Epithelial cell of esophagus (primary cell): ENCODE results near the gene HNRNPLL.
"Not testable (repeated sequence)": the region's sequence is repeated elsewhere in the genome, so short reads cannot be mapped to it uniquely, and the experiment has no call there.

Experiments used
- DNase-seq: peaks from one replicate; pipeline ENCODE4 v3.0.0; 2010; ENCODE audit warnings: low read depth
- H3K4me3 ChIP-seq: 2 replicates; pipeline ENCODE4 v1.5.1; 2011; ENCODE audit warnings: mild to moderate bottlenecking, low read length, control low read depth
- TF ChIP-seq, protein P1 (sequence below): IDR thresholded peaks from 2 replicates; pipeline ENCODE4 v1.5.1; 2011; ENCODE audit warnings: low read depth, mild to moderate bottlenecking, low read length, control low read depth, inconsistent platforms; ENCODE audit not compliant: insufficient read depth; ENCODE audit errors: missing control alignments

Gene HNRNPLL

DNA sequence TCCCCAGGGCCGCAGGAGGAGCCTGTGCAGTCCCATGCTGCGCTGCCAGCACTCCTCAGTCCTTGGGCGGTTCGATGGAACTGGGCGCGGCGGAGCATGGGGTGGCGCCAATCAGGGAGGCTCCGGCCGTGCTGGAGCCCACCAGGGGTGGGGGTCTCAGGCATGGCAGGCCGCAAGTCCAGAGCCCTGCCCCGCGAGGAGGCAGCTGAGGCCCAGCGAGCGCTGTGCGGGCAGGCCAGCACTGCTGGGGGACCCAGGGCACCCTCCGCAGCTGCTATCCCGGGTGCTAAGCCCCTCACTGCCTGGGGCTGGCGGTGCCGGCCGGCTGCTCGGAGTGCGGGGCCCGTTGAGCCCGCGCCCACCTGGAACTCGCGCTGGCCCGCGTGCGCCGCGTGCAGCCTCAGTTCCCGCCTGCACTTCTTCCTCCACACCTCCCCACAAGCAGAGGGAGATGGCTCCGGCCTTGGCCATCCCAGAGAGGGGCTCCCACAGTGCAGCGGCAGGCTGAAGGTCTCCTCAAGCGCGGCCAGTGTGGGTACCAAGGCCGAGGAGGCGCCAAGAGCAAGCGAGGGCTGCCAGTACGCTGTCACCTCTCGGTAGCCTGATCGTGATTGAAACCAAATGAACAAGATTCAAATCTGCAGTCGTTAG, 40.4 kb upstream of the HNRNPLL start:
- TF ChIP-seq, protein P1, sequence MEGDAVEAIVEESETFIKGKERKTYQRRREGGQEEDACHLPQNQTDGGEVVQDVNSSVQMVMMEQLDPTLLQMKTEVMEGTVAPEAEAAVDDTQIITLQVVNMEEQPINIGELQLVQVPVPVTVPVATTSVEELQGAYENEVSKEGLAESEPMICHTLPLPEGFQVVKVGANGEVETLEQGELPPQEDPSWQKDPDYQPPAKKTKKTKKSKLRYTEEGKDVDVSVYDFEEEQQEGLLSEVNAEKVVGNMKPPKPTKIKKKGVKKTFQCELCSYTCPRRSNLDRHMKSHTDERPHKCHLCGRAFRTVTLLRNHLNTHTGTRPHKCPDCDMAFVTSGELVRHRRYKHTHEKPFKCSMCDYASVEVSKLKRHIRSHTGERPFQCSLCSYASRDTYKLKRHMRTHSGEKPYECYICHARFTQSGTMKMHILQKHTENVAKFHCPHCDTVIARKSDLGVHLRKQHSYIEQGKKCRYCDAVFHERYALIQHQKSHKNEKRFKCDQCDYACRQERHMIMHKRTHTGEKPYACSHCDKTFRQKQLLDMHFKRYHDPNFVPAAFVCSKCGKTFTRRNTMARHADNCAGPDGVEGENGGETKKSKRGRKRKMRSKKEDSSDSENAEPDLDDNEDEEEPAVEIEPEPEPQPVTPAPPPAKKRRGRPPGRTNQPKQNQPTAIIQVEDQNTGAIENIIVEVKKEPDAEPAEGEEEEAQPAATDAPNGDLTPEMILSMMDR, result no peak

DNA sequence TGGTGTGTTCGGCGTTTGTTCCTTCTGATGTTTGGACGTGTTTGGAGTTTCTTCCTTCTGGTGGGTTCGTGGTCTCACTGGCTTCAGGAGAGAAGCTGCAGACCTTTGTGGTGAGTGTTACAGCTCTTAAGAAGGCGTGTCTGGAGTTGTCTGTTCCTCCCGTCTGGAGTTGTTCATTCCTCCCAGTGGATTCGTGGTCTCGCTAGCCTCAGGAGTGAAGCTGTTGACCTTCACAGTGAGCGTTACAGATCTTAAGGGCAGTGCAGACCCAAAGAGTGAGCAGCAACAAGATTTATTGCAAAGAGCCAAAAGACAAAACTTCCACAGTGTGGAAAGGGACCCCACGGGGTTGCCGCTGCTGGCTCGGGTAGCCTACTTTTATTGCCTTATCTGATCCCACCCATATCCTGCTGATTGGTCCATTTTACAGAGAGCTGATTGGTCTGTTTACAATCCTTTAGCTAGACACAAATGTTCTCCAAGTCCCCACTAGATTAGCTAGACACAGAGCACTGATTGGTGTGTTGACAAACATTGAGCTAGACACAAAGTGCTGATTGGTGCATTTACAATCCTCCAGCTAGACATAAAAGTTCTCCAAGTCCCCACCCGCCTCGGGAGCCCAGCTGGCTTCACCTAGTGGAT, 39.8 kb upstream of the HNRNPLL start:
- not testable (repeated sequence) for H3K4me3 ChIP-seq, DNase-seq

More for the DNA sequence above, 40.4 kb upstream of the HNRNPLL start:
- no peak overlapping the region for H3K4me3 ChIP-seq
- DNase-seq, result no peak

DNA sequence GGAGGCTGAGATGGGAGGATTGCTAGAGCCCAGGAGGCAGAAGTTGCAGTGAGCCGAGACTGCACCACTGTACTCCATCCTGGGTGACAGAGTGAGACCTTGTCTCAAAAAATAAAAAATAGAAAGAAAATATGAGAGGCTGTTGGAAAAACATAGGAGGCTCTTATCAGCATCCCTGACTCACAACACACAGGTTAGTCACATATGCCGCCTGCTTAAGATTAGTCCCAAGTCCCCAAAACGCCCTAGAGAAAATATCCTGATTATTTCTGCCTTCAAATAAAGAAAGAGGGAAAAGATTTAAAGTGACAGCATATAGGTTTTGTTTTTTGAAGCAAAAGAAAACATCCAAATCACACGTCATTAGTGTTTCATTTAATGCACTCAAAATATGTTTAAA, 33.3 kb upstream of the HNRNPLL start:
- TF ChIP-seq, protein P1, result no peak
- DNase-seq, result no peak
- no peak overlapping the region for H3K4me3 ChIP-seq

DNA sequence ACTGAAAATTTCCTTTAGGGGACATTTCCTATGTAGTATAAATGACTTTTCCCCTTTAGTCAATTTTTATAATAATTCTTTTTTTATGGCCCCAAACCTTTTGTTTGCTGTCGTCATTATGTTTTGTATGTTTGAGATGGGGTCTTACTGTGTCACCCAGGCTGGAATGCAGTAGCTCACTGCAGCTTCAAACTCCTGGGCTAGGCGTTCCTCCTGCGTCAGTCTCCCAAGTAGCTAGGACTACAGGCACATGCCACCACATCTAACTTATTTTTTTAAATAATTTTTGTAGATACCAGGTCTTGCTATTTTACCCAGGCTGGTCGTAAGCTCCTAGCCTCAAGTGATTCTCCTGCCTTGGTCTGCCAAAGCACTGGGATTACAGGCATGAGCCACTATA, 32.4 kb upstream of the HNRNPLL start:
- TF ChIP-seq, protein P1, result no peak
- H3K4me3 ChIP-seq, result no peak overlapping the region
- DNase-seq, result no peak

DNA sequence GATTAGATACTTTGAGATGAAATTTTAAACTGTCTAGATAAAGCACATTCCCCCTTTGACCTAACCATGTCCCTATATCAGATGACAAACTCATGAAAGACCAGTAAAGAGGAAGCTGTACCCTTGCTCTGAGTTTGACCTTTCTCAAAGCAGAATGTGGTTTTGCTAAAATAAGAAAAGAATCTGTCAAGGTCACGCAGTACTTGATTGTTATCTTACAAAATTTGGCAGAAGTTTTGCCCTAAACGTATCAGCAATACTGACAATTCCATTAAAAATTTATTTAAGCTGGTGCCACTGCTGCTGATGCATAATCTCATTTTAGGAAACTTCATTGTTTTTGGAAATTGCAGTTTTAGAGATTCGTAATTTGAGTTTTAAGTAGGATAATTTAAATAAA, 32.0 kb upstream of the HNRNPLL start:
- no peak for DNase-seq
- TF ChIP-seq, protein P1, result no peak

DNA sequence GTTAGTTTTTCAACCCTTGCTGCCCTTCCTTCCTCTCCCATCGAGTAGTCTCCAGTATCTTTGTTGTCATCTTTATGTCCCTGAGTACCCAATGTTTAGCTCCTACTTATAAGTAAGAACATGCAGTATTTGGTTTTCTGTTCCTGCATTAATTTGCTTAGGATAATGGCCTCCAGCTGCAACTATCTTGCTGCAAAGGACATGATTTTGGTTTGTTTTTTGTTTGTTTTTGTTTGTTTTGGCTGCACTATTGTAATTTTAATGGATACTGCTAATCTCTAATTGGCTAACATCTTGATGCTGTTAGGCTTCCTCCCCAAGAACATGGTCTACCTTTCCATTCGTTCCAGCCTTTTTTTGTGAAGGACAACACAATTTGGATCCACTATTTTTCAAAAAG, 31.2 kb upstream of the HNRNPLL start:
- H3K4me3 ChIP-seq, result no peak overlapping the region
- DNase-seq, result no peak
- TF ChIP-seq, protein P1, result no peak

More for the DNA sequence above, 32.0 kb upstream of the HNRNPLL start:
- no peak overlapping the region for H3K4me3 ChIP-seq

DNA sequence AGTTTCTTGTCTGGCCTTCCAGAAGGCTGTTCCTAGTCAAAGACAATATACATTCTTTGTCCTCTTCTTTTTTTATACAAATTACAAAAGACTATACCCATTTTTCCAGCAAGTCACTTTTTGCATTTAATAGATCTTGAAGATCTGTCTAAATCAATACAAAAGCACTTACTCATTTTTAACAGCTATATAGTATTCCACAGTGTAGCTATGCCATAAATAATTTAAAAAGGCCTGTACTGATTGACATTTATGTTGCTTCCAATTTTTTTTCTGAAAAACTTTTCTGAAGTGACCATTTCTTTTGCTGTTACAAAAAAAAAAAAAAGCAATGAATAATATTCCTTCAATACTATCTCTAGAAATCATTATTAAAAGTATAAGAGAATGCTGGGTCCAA, 30.3 kb upstream of the HNRNPLL start:
- H3K4me3 ChIP-seq, result no peak overlapping the region
- TF ChIP-seq, protein P1, result no peak
- DNase-seq, result no peak
